ENCODE data around the gene GRIP1.

GRCh38 chr12:66304296-66304900 is 374.5 kb downstream of the GRIP1 start:
- TF ChIP-seq CTCF (IDR thresholded peaks at IDR 0.05) (no peak), EP300 (IDR thresholded peaks at IDR 0.05) (no peak), POLR2AphosphoS5 (IDR thresholded peaks at IDR 0.05) (no peak), POLR2A (IDR thresholded peaks at IDR 0.05) (no peak)
